Measurements from ENCODE around the gene CXXC1.

CXXC1 gene

DNA sequence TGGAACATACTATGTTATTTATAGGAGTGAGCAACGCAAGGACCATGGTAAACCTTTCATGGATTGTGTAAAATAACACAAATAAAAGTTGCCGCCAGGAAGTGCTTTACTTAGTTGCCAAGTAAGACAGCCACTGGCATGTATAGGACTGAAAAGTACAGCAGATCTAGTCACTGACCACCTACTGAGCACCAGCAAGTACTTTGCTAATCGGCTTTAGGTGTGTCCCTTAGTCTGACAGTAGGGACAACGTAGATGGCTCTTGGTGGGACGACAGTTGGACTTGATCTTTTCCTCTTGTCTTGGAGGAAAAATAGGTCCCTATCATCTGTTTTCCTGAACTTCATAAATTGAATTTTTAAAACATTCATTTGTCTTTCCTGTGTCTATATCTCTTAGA lies 13.6 kb upstream of the CXXC1 start:
- no peak for DNase-seq
- no peaks in the 10 kb centered on the region for H3K79me2 ChIP-seq (ENCODE audit: low read length)
- TF ChIP-seq, protein P1, sequence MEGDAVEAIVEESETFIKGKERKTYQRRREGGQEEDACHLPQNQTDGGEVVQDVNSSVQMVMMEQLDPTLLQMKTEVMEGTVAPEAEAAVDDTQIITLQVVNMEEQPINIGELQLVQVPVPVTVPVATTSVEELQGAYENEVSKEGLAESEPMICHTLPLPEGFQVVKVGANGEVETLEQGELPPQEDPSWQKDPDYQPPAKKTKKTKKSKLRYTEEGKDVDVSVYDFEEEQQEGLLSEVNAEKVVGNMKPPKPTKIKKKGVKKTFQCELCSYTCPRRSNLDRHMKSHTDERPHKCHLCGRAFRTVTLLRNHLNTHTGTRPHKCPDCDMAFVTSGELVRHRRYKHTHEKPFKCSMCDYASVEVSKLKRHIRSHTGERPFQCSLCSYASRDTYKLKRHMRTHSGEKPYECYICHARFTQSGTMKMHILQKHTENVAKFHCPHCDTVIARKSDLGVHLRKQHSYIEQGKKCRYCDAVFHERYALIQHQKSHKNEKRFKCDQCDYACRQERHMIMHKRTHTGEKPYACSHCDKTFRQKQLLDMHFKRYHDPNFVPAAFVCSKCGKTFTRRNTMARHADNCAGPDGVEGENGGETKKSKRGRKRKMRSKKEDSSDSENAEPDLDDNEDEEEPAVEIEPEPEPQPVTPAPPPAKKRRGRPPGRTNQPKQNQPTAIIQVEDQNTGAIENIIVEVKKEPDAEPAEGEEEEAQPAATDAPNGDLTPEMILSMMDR (IDR thresholded peaks at IDR 0.05; ENCODE audit: low read length): no peak
- TF ChIP-seq EZH2 (optimal IDR thresholded peaks at IDR 0.05; ENCODE audit: low read depth, low read length) (no peak), EZH2phosphoT487 (IDR thresholded peaks at IDR 0.05; ENCODE audit: low read length) (no peak)
- H3K4me3 ChIP-seq (ENCODE audit: low read length): no peak overlapping the region
- no peak overlapping the region for H2AFZ ChIP-seq (ENCODE audit: low read length)
- H3K9me3 ChIP-seq (replicated peaks; ENCODE audit: insufficient read depth, low read length): no peaks in the 10 kb centered on the region
- H3K27ac ChIP-seq (ENCODE audit: low read length): no peak overlapping the region
- H4K20me1 ChIP-seq (ENCODE audit: insufficient read depth, low read length): no peaks in the 10 kb centered on the region
- H3K9me2 ChIP-seq (replicated peaks; ENCODE audit: insufficient read depth, low read length): no peaks in the 10 kb centered on the region
- no peak overlapping the region for H3K9ac ChIP-seq (ENCODE audit: low read length)
- H3F3A ChIP-seq (ENCODE audit: insufficient read depth, low read length): no peaks in the 10 kb centered on the region
- 0 out of 2 replicates have a peak, but pooled peaks cover 7% of the 10 kb centered on the region for H3K27me3 ChIP-seq (replicated peaks; ENCODE audit: insufficient read depth, low read length)
- no peaks in the 10 kb centered on the region for H3K4me1 ChIP-seq (ENCODE audit: low read length)
- no peaks in the 10 kb centered on the region for H3K36me3 ChIP-seq (replicated peaks; ENCODE audit: insufficient read depth, low read length)
- no peak overlapping the region for H3K4me2 ChIP-seq (ENCODE audit: low read depth, low read length)

DNA sequence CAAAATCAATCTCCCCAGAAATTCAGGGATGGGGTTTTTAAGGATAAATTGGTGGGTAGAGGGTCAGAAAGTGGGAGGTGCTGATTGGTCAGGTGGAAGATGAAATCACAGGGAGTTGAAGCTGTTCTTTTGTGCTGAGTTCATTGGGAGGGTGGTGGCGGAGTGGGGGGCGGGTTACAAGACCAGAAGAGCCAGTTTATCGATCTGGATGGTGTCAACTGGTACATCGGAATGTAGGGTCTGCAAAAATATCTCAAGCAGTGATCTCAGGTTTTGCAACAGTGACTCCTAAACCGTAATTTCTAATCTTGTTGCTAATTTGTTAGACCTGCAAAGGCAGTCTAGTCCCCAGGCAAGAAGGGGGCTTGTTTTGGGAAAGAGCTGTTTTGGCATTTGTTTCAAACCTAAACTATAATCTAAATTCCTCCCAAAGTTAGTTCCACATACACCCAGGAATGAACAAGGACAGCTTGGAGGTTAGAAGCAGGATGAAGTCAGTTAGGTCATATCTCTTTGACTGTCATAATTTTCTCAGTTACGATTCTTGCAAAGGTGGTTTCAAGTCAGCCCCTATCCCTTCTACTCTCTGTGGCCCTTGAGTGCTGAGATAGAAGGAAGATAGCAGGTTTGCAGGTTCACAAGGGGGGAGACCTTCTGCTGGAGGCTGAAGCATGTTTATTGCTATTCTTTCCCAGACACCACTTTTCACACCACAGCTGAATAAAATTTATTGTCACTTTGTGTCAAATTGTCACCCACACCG lies 12.3 kb upstream of the CXXC1 start:
- no peak overlapping the region for H3K27ac ChIP-seq (ENCODE audit: low read length)

DNA sequence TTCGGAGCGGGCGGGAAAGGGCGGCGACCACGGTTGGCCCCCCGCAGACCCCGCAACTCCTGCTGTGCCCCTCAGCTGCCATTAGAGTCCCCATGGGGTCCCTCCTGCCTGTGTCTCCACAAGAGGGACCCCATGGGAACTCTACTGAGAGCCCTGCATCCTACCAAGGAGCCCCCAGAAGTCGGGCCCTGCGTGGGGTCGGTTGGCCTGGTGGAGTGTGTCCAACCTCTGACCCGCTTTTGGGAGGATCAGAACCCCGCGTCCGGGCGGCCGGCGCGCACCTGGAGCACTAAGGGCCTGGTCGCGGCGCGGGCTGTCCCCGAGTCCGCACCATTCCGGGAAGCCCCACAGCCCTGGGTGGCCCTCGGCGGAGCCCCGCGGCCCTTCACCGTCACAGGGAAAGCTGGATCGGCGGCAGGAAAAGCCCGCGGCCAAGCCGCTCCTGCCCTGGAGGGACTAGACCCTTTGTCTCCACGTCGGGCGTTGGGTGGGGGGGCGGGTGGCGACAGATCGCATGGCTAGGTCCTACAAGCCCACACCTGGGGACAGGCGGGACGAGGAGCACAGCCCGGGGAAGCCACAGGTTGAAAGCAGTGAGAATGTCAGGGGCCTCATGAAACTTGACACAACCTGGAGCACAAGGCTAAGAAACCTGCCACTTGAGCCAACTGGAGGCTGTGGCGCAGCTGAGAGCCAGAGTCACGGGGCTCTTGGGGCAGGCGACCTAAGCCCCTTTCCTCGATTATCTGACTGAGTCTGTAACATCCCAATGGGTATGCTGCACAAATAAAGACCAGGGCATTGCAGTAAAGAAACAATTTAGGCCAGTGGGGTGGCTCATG lies 11.2 kb upstream of the CXXC1 start:
- TF ChIP-seq, protein P1 (IDR thresholded peaks at IDR 0.05; ENCODE audit: low read length): no peak
- TF ChIP-seq EZH2 (optimal IDR thresholded peaks at IDR 0.05; ENCODE audit: low read depth, low read length) (no peak), EZH2phosphoT487 (IDR thresholded peaks at IDR 0.05; ENCODE audit: low read length) (no peak)
- Histone ChIP-seq H3K4me2 (ENCODE audit: low read depth, low read length) (peak overlapping the region; percentile 78; the same call in 1 of the 2 replicates), H3K79me2 (ENCODE audit: low read length) (no peaks in the 10 kb centered on the region), H3K4me1 (ENCODE audit: low read length) (no peaks in the 10 kb centered on the region), H3K9me2 (replicated peaks; ENCODE audit: insufficient read depth, low read length) (no peaks in the 10 kb centered on the region), H3K4me3 (ENCODE audit: low read length) (peak overlapping the region; percentile 49), H3F3A (ENCODE audit: insufficient read depth, low read length) (no peaks in the 10 kb centered on the region), H3K9ac (ENCODE audit: low read length) (no peak overlapping the region; the same call in 1 of the 2 replicates), H4K20me1 (ENCODE audit: insufficient read depth, low read length) (no peaks in the 10 kb centered on the region), H3K36me3 (replicated peaks; ENCODE audit: insufficient read depth, low read length) (no peaks in the 10 kb centered on the region), H3K27ac (ENCODE audit: low read length) (no peak overlapping the region), H2AFZ (ENCODE audit: low read length) (no peak overlapping the region), H3K27me3 (replicated peaks; ENCODE audit: insufficient read depth, low read length) (no peaks in the 10 kb centered on the region), H3K9me3 (replicated peaks; ENCODE audit: insufficient read depth, low read length) (no peaks in the 10 kb centered on the region)
- no peak for DNase-seq

More for the DNA sequence above, 12.3 kb upstream of the CXXC1 start:
- no peaks in the 10 kb centered on the region for H4K20me1 ChIP-seq (ENCODE audit: insufficient read depth, low read length)
- no peaks in the 10 kb centered on the region for H3F3A ChIP-seq (ENCODE audit: insufficient read depth, low read length)
- H3K4me2 ChIP-seq (ENCODE audit: low read depth, low read length): no peak overlapping the region
- H3K36me3 ChIP-seq (replicated peaks; ENCODE audit: insufficient read depth, low read length): no peaks in the 10 kb centered on the region
- DNase-seq: no peak
- no peaks in the 10 kb centered on the region for H3K27me3 ChIP-seq (replicated peaks; ENCODE audit: insufficient read depth, low read length)
- H3K9me3 ChIP-seq (replicated peaks; ENCODE audit: insufficient read depth, low read length): no peaks in the 10 kb centered on the region
- H3K4me3 ChIP-seq (ENCODE audit: low read length): no peak overlapping the region
- H3K79me2 ChIP-seq (ENCODE audit: low read length): no peaks in the 10 kb centered on the region
- TF ChIP-seq EZH2phosphoT487 (IDR thresholded peaks at IDR 0.05; ENCODE audit: low read length): no peak
- TF ChIP-seq, protein P1 (IDR thresholded peaks at IDR 0.05; ENCODE audit: low read length): no peak
- no peak for TF ChIP-seq EZH2 (optimal IDR thresholded peaks at IDR 0.05; ENCODE audit: low read depth, low read length)
- H3K9ac ChIP-seq (ENCODE audit: low read length): no peak overlapping the region
- no peaks in the 10 kb centered on the region for H3K4me1 ChIP-seq (ENCODE audit: low read length)
- no peak overlapping the region for H2AFZ ChIP-seq (ENCODE audit: low read length)
- no peaks in the 10 kb centered on the region for H3K9me2 ChIP-seq (replicated peaks; ENCODE audit: insufficient read depth, low read length)
